H9 (cell line): Measurements from ENCODE around the gene BTG3. TPM values are rescaled to one million over a fixed set of nuclear protein-coding genes. Genes with fewer than 3 reads are reported as not detected.

Source experiments
- DNase-seq: peaks from one replicate; pipeline ENCODE4 v3.0.0-alpha.2; 2017
- H2AFZ ChIP-seq: one replicate; pipeline ENCODE4 v1.6.1; 2013; ENCODE audit warnings: mild to moderate bottlenecking, low read length, control low read depth, moderate library complexity
- H2AK5ac ChIP-seq: 2 replicates; pipeline ENCODE4 v1.6.1; 2013; ENCODE audit warnings: low read length, control low read depth, mixed read lengths; ENCODE audit not compliant: insufficient read length
- H2BK120ac ChIP-seq: one replicate; pipeline ENCODE4 v1.6.1; 2013; ENCODE audit warnings: low read depth, mild to moderate bottlenecking, low read length, control low read depth, inconsistent platforms; ENCODE audit not compliant: poor library complexity, severe bottlenecking
- H2BK12ac ChIP-seq: 2 replicates; pipeline ENCODE4 v1.6.1; 2013; ENCODE audit warnings: low read length, control low read depth, mixed read lengths, low read depth; ENCODE audit not compliant: insufficient read length
- H2BK15ac ChIP-seq: 2 replicates; pipeline ENCODE4 v1.6.1; 2013; ENCODE audit warnings: low read depth, low read length, control low read depth
- H2BK20ac ChIP-seq: one replicate; pipeline ENCODE4 v1.6.1; 2013; ENCODE audit warnings: low read depth, mild to moderate bottlenecking, low read length, control low read depth, inconsistent platforms; ENCODE audit not compliant: poor library complexity, severe bottlenecking
- H2BK5ac ChIP-seq: 2 replicates; pipeline ENCODE4 v1.6.1; 2013; ENCODE audit warnings: low read length, control low read depth, mixed read lengths; ENCODE audit not compliant: insufficient read length
- H3K14ac ChIP-seq: 2 replicates; pipeline ENCODE4 v1.6.1; 2013; ENCODE audit warnings: low read length, control low read depth; ENCODE audit not compliant: insufficient read depth
- H3K18ac ChIP-seq: 2 replicates; pipeline ENCODE4 v1.6.1; 2013; ENCODE audit warnings: low read depth, mild to moderate bottlenecking, mixed read lengths, low read length, control low read depth; ENCODE audit not compliant: insufficient read length
- H3K23ac ChIP-seq: 2 replicates; pipeline ENCODE4 v1.6.1; 2013; ENCODE audit warnings: low read length, control low read depth, mixed read lengths, low read depth; ENCODE audit not compliant: insufficient read length
- H3K23me2 ChIP-seq: 2 replicates; pipeline ENCODE4 v1.6.1; 2013; ENCODE audit warnings: low read depth, mild to moderate bottlenecking, mixed read lengths, low read length, control low read depth; ENCODE audit not compliant: insufficient read length, poor library complexity, severe bottlenecking
- H3K27ac ChIP-seq: 2 replicates; pipeline ENCODE4 v1.5.1; 2013; ENCODE audit warnings: low read length, control low read depth, mixed read lengths, low read depth; ENCODE audit not compliant: insufficient read length
- H3K27me3 ChIP-seq: 2 replicates; pipeline ENCODE4 v1.6.1; 2013; ENCODE audit warnings: low read length, control low read depth, inconsistent platforms; ENCODE audit not compliant: insufficient read depth
- H3K4ac ChIP-seq: 2 replicates; pipeline ENCODE4 v1.6.1; 2013; ENCODE audit warnings: low read depth, mild to moderate bottlenecking, control low read depth, inconsistent platforms, low read length, moderate library complexity
- H3K4me1 ChIP-seq: 2 replicates; pipeline ENCODE4 v1.6.1; 2013; ENCODE audit warnings: low read length, control low read depth, inconsistent platforms; ENCODE audit not compliant: insufficient read depth
- H3K4me2 ChIP-seq: 2 replicates; pipeline ENCODE4 v1.6.1; 2013; ENCODE audit warnings: low read length, control low read depth, mixed read lengths; ENCODE audit not compliant: insufficient read length, insufficient read depth
- H3K56ac ChIP-seq: 2 replicates; pipeline ENCODE4 v1.6.1; 2013; ENCODE audit warnings: low read depth, mild to moderate bottlenecking, mixed read lengths, low read length, control low read depth; ENCODE audit not compliant: insufficient read length
- H3K79me1 ChIP-seq: 2 replicates; pipeline ENCODE4 v1.6.1; 2013; ENCODE audit warnings: low read depth, mild to moderate bottlenecking, moderate library complexity, low read length, control low read depth, inconsistent platforms; ENCODE audit not compliant: insufficient read depth, poor library complexity, severe bottlenecking
- H3K79me2 ChIP-seq: 2 replicates; pipeline ENCODE4 v1.6.1; 2013; ENCODE audit warnings: low read length, control low read depth, inconsistent platforms; ENCODE audit not compliant: insufficient read depth
- H3K9ac ChIP-seq: 2 replicates; pipeline ENCODE4 v1.6.1; 2013; ENCODE audit warnings: low read length, control low read depth, mixed read lengths; ENCODE audit not compliant: insufficient read length; ENCODE audit errors: extremely low read depth
- H3K9me3 ChIP-seq: one replicate; pipeline ENCODE4 v1.6.1; 2013; ENCODE audit warnings: low read depth, low read length, inconsistent platforms; ENCODE audit not compliant: control insufficient read depth
- H3T11ph ChIP-seq: one replicate; pipeline ENCODE4 v1.6.1; 2013; ENCODE audit warnings: mild to moderate bottlenecking, low read length, control low read depth, inconsistent platforms
- H4K20me1 ChIP-seq: one replicate; pipeline ENCODE4 v1.6.1; 2013; ENCODE audit not compliant: control insufficient read depth, insufficient read length, insufficient read depth
- H4K5ac ChIP-seq: 2 replicates; pipeline ENCODE4 v1.6.1; 2013; ENCODE audit warnings: low read depth, mild to moderate bottlenecking, mixed read lengths, low read length, control low read depth; ENCODE audit not compliant: insufficient read length
- H4K8ac ChIP-seq: replicated peaks from 2 replicates; pipeline ENCODE4 v1.6.1; 2013; ENCODE audit warnings: low read length, control low read depth, mixed read lengths, low read depth; ENCODE audit not compliant: insufficient read length
- H4K91ac ChIP-seq: 2 replicates; pipeline ENCODE4 v1.6.1; 2013; ENCODE audit warnings: low read depth, mild to moderate bottlenecking, moderate library complexity, mixed read lengths, low read length, control low read depth; ENCODE audit not compliant: insufficient read length
- H3K27ac Mint-ChIP-seq, 3 experiments: 2 replicates in 2 of 3; 3 replicates in 1 of 3; pipeline ENCODE4 v1.8.0; 2020 to 2021; ENCODE audit warnings: mixed read lengths in 3 of 3, mild to moderate bottlenecking in 1 of 3, moderate library complexity in 1 of 3
- H3K27me3 Mint-ChIP-seq: 2 replicates; pipeline ENCODE4 v1.8.0; 2021; ENCODE audit warnings: low read depth, mild to moderate bottlenecking, moderate library complexity, mixed read lengths
- H3K36me3 Mint-ChIP-seq, 3 experiments: 2 replicates in 2 of 3; 3 replicates in 1 of 3; pipeline ENCODE4 v1.8.0; 2020 to 2021; ENCODE audit warnings: low read depth in 3 of 3, mixed read lengths in 3 of 3; ENCODE audit not compliant: insufficient read depth in 1 of 3
- H3K4me1 Mint-ChIP-seq, 2 experiments: 2 replicates each; pipeline ENCODE4 v1.8.0; 2020; ENCODE audit warnings: mixed read lengths in 2 of 2
- H3K4me3 Mint-ChIP-seq, 2 experiments: 2 replicates in 1 of 2; 3 replicates in 1 of 2; pipeline ENCODE4 v1.8.0; 2020 to 2021; ENCODE audit warnings: mild to moderate bottlenecking in 2 of 2, mixed read lengths in 2 of 2, moderate library complexity in 1 of 2
- H3K9me3 Mint-ChIP-seq, 2 experiments: 2 replicates in 1 of 2; 3 replicates in 1 of 2; pipeline ENCODE4 v1.8.0; 2020; ENCODE audit warnings: mild to moderate bottlenecking in 2 of 2, mixed read lengths in 2 of 2, moderate library complexity in 1 of 2
- WGBS: extraction: QIAGEN DNeasy Blood & Tissue Kit; methylation state at CpG from one replicate; pipeline ENCODE4 v1.1.7; 2013; ENCODE audit warnings: missing lambda C conversion rate, low lambda C conversion rate, mixed read lengths; ENCODE audit not compliant: insufficient read length; ENCODE audit errors: extremely low coverage; 5-methylcytosine and 5-hydroxymethylcytosine counted together
- total RNA-seq: library from RNA; stranded (reverse); gene quantifications from 2 replicates; pipeline ENCODE4 v1.2.1, GENCODE V29; 2021
- TF ChIP-seq, protein P1 (sequence below): fragments of 200-600 bp; sonication (generic); conservative IDR thresholded peaks from 3 replicates; pipeline ENCODE4 v1.8.0; 2021; ENCODE audit warnings: antibody characterized with exemption, mild to moderate bottlenecking

BTG3 gene
- total RNA-seq, 1 experiment from 2014 or later: 32.2 TPM

DNA sequence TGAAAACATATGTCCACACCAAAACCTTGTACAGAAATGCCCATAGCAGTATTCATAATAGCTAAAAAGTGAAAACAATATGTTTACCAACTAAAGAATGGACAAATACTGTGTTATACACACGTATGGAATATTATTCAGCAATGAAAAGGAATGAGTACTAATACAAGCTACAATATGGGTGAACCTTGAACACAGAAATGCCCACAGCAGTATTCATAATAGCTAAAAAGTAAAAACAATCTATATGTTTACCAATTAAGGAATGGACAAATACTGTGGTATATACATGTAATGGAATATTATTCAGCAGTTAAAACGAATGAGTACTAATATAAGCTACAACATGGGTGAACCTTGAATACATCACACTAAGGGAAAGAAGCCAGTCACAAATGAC lies 3.0 kb downstream of the BTG3 start:
- TF ChIP-seq, protein P1, sequence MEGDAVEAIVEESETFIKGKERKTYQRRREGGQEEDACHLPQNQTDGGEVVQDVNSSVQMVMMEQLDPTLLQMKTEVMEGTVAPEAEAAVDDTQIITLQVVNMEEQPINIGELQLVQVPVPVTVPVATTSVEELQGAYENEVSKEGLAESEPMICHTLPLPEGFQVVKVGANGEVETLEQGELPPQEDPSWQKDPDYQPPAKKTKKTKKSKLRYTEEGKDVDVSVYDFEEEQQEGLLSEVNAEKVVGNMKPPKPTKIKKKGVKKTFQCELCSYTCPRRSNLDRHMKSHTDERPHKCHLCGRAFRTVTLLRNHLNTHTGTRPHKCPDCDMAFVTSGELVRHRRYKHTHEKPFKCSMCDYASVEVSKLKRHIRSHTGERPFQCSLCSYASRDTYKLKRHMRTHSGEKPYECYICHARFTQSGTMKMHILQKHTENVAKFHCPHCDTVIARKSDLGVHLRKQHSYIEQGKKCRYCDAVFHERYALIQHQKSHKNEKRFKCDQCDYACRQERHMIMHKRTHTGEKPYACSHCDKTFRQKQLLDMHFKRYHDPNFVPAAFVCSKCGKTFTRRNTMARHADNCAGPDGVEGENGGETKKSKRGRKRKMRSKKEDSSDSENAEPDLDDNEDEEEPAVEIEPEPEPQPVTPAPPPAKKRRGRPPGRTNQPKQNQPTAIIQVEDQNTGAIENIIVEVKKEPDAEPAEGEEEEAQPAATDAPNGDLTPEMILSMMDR: no peak
- Histone ChIP-seq H4K20me1 (no peaks in the 10 kb centered on the region), H2BK12ac (no peak overlapping the region), H3K27ac (no peak overlapping the region), H3K79me2 (peaks cover 13% of the 10 kb centered on the region; the same call in 1 of the 2 replicates), H3K18ac (no peak overlapping the region), H4K5ac (no peak overlapping the region), H2BK20ac (no peak overlapping the region), H3K4me2 (no peak overlapping the region), H2AFZ (no peak overlapping the region), H3K23ac (no peak overlapping the region), H3K4me1 (no peaks in the 10 kb centered on the region), H3T11ph (no peak overlapping the region), H4K8ac (no peak overlapping the region), H3K56ac (no peak overlapping the region), H3K79me1 (no peaks in the 10 kb centered on the region), H3K23me2 (peaks cover 10% of the 10 kb centered on the region), H3K14ac (no peak overlapping the region), H3K27me3 (no peaks in the 10 kb centered on the region), H3K9me3 (no peaks in the 10 kb centered on the region), H2BK120ac (no peak overlapping the region), H4K91ac (no peak overlapping the region), H3K9ac (no peak overlapping the region), H2BK5ac (no peak overlapping the region), H3K4ac (no peak overlapping the region), H2AK5ac (no peak overlapping the region), H2BK15ac (no peak overlapping the region)
- peaks cover 11 to 39% (median 38%) of the 10 kb centered on the region in 3 experiments; a peak in 6 of 7 replicates for H3K36me3 Mint-ChIP-seq
- no peak for DNase-seq
- H3K9me3 Mint-ChIP-seq: no peaks in the 10 kb centered on the region
- no peak overlapping the region for H3K4me3 Mint-ChIP-seq
- peaks cover 16 to 25% of the 10 kb centered on the region in 2 experiments for H3K4me1 Mint-ChIP-seq
- no CpG with 5 or more reads among the region's 2 CpGs for WGBS
- H3K27ac Mint-ChIP-seq: no peak overlapping the region
- H3K27me3 Mint-ChIP-seq: peaks cover 5% of the 10 kb centered on the region
